Frontal cortex (tissue), 4 donors: ENCODE measurements around the gene SKAP2. TPM values are rescaled to one million over a fixed set of nuclear protein-coding genes. Genes with fewer than 3 reads are reported as not detected.

ENCODE experiments used
- DNase-seq, 2 donors: peaks; one replicate each; pipeline ENCODE4 v3.0.0; 2012; ENCODE audit warnings: low spot score in 2 of 2
- FAIRE-seq: peaks from 2 replicates; lab custom pipeline; 2012; peaks lifted over from hg19 to GRCh38; lab: Jason Lieb, UNC
- total RNA-seq: library from RNA; depleted of rRNA; stranded (reverse); fragments of >200 nt; gene quantifications from one replicate; pipeline ENCODE4 v1.2.3, GENCODE V29; 2014
- donor health status: control.
- donor health status: control.
- donor health status: control.

SKAP2 gene
- total RNA-seq, 1 donor from 2014 or later = 11.0 TPM

- FAIRE-seq = no peak
- DNase-seq = no peak
Observed at GRCh38 chr7:26652401-26653100, 211.8 kb downstream of the SKAP2 start.

GRCh38 chr7:26650103-26650502 lies 214.3 kb downstream of the SKAP2 start:
- DNase-seq (no peak), FAIRE-seq (no peak)

DNA sequence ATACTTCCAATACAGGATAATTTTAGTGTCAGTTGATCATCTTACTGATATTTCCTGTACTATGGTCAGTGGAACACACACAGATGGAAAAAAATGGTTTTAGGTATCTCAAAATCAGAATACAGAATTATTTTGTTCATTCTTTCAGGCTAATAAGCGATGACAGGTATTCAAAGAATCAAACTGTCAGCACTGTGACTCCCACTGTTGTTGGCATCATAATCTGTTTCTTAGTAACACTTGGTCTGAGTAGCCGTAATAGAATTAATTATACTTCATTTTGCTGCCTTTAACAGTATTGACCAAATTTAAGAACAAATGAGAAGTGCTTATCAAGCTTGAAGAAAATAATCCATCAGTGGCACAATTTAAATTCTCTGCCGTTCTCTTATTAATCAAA lies 215.0 kb downstream of the SKAP2 start:
- FAIRE-seq (no peak), DNase-seq (no peak)

DNA sequence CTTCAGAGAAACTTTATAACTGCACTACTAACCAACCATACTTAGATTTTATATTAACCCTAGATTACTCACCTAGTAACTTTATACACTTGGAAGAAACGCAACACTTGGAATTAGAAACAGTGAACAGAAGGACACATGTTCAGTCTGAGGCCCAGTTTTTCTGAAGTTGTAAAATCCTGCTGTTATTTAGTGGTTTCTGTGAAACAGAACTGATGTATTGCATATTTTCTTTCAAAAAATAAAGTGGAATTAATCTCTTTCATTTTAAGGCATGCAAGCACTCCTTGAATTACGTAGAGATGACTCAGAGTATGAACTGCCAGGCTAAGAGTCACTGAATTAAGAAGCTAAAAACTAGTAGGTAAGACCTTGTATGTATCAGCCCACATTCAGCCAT lies 215.8 kb downstream of the SKAP2 start:
- DNase-seq = no peak
- FAIRE-seq = no peak

DNA sequence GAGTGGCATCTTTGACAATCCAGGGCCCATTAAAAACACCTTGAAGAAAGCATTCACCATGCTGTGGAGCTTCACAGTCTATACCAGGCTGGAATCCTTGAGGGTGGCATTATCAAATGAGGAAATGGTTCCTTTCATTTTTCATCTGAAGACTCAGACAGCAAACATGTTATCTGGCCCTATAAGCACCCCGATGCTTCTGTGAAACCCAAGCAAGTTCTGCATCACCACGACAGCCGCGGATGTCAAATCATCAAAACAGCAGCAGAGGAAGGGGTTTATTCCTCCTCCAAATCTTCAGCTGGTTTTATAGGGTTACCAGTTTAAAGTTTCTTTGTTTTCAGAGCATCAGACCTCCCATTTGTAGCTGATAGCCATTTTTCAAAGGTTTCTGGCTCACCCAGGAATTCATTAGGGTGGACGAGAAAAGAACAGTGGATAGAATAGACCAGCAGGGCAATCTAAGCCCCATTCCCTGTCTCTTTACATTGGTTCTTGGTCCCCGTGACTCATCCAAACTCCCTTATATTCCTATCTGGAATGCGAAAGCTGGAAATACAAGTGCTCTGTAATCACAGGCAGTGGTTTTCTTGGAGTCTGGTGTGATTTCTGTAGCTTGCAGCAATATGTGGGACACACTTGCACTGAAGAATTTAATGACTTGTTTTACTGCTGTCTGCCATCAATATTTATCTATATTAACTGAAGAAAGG lies 217.9 kb downstream of the SKAP2 start:
- FAIRE-seq = no peak
- no peak for DNase-seq

DNA sequence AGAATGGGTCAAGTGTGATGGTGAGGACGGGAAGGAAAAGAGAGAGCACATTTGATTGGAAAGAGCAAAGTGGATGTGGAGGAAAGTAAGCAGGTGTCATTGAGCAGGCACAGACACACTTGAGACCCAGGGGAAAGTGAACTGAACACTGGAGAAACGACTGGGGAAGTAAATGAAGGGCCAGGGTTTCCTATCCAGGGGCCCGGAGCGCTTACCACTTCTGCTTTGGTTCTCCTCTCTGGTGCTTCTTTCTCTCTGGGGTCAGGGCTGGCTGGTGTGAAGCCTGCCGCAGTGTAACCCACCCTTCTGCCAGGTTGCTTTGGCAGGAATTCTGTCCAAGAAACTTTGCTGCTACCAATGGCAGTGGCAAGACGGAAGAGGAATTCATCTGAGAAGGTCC lies 219.3 kb downstream of the SKAP2 start:
- no peak for DNase-seq
- FAIRE-seq = no peak

DNA sequence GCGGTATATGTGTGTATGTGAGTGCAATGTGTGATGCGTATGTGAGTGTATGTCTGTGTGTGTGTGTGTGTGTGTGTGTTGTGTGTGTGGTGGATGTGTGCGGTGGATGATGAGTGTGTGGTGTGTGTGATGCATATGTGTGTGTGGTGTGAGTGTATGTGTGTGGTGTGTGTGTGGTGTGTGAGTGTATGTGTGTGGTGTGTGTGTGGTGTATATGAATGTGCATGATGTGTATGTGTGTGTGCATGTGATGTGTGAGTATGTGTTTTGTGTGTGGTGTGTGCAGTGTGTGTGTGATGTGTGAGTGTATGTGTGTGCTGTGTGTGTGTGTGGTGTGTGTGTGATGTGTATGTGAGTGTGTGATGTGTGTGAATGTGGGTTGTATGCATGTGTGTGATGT lies 222.0 kb downstream of the SKAP2 start:
- no peak for DNase-seq
- no peak for FAIRE-seq

DNA sequence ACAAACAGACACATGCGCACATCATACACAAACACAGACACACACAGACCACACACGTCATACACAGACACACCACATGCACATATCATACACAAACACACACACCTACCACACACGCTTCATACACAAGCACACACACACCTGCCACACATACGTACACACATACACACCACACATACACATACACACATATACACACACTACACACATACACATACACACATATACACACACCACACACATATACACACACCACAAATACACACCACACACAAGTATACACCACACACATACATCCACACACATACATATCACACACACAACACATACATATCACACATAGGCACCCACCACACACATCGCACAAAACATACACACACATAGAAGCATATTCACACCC lies 224.7 kb downstream of the SKAP2 start:
- FAIRE-seq = no peak
- DNase-seq = no peak

- FAIRE-seq (no peak), DNase-seq (no peak)
Observed at GRCh38 chr7:26639111-26639510, 225.3 kb downstream of the SKAP2 start.

DNA sequence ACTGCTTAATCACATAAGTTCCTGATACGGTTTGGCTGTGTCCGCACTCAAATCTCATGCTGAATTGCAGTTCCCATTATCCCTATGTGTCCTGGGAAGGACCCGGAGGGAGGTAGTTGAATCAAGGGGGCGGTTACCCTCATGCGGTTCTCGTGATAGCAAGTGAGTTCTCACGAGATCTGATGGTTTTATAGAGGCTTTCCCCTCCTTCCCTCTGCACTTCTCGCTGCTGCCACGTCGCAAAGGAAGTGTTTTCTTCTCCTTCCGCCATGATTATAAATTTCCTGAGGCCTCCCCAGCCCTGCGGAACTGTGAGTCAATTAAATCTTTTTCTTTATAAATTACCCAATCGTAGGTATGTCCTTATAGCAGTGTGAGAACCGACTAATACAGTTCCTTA lies 226.2 kb downstream of the SKAP2 start:
- DNase-seq = no peak
- no peak for FAIRE-seq

DNA sequence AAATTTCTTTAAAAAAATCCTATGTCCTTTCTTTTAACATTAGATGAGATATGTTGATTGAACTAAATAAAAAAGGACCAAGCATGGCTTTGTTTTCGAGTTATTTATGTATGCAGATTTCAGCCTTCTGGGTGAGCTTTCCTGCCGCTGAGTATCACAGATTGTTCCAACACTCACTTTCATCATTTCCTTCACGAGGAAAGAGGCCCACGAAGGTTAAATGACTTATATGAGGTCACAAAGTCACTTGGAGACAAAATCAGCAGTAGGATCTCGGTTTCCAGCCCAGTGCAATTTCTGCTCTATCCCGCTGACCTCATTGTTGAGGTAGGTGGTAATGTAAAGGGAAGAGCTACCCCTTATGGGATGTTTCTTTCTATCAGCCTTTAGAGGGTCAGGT lies 226.8 kb downstream of the SKAP2 start:
- DNase-seq (no peak), FAIRE-seq (no peak)

- DNase-seq = no peak
- FAIRE-seq = no peak
Observed at GRCh38 chr7:26636808-26637207, 227.6 kb downstream of the SKAP2 start.

DNA sequence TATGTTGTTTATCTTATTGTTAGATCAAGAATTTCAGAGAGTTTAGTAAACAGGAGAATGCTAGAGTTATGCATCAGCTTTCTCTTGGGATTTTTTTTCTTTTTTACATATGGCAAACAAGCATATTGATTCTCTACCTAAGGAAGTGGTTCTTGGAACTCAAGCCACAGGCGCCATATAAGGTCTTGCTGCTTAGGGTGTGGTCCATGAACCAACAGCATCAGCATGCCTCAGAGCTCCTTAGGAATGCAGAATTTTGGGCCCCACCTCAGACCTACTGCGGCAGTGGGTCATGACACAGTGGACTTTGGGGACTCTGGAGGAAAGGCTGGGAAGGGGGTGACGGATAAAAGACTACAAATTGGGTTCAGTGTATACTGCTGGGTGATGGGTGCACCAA lies 230.8 kb downstream of the SKAP2 start:
- FAIRE-seq = no peak
- DNase-seq = no peak

GRCh38 chr7:26631601-26632000 lies 232.8 kb downstream of the SKAP2 start:
- DNase-seq = no peak

DNA sequence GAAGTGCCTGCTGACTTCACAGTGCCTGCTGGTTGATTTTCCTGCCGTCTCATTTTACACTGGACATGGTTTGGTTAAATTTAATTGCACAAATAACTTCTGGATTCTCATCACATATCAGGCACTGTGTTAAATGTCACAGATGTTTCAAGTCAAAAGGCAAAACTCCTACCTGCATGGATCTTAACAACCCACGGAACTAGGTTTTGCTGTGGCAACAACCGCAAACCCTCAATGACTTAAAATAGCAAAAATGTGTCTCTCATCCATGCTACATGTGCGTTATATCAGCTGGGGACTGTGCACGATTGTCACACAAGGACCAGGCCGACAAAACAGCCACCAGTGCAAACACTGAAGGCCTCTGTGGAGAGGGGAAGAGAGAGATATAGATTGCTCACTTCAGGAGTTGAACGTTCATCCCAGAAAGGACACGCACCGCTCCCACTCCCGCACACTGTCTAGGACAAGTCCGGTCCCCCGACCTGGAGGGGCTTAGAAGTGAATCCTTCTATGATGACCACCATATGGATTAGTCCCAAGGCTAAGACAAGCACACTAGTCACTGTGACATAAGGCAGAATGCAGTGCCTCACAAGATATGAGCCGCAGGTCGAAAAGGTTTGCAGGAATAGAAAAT lies 233.3 kb downstream of the SKAP2 start:
- DNase-seq = no peak
- no peak for FAIRE-seq

More at GRCh38 chr7:26631601-26632000, 232.8 kb downstream of the SKAP2 start:
- no peak for FAIRE-seq

DNA sequence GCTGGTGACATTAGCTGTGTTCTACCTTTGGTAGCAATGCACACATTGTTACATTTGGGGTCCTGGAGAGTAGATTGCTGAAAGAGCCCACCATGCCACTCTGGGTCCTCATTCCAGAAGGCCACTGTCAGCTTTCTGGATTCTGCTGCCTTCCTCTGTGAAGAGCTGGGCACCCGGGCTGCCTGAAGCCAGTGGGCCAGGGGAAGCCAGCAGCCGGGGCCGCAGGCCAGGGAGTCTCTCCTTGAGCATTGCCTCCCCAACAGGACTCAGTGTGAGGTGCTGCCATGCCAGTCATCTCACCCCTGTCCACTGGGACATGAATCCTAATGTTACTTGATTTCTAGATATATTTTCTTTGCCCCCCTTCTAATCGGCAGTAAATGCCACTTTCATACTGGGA lies 234.0 kb downstream of the SKAP2 start:
- FAIRE-seq (no peak), DNase-seq (no peak)

GRCh38 chr7:26629696-26630095 lies 234.7 kb downstream of the SKAP2 start:
- DNase-seq (no peak), FAIRE-seq (no peak)

- FAIRE-seq = no peak
- DNase-seq = no peak
Observed at GRCh38 chr7:26627891-26628341, 236.5 kb downstream of the SKAP2 start.

GRCh38 chr7:26627221-26627620 lies 237.2 kb downstream of the SKAP2 start:
- FAIRE-seq = no peak

GRCh38 chr7:26626687-26627086 lies 237.7 kb downstream of the SKAP2 start:
- no peak for FAIRE-seq
- no peak for DNase-seq

More at GRCh38 chr7:26627221-26627620, 237.2 kb downstream of the SKAP2 start:
- no peak for DNase-seq

DNA sequence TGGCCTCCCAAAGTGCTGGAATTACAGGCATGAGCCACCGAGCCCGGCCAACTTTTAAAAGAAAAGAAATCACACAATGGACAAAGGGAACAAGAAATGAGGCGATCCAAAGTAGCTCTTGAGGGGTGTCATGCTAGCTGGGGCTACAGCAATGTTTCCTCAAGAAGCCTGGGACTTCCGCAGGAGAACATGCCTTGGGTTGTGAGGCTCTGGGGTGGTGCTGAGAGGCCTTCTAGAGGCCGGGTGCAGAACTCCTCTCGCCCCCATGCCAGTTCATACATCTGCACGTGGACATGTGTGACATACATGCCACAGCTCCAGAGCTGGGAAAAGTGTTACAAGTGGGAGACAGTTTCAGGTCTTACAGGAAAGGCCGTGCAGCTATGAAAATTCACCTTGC lies 238.2 kb downstream of the SKAP2 start:
- FAIRE-seq = no peak
- DNase-seq = no peak
